Activated naive CD8-positive, alpha-beta T cell (primary cell): Measurements from ENCODE around the gene ACKR3.

Experiments
- H3K27ac Mint-ChIP-seq: one replicate; pipeline ENCODE4 v1.8.0; 2021; ENCODE audit warnings: mixed read lengths
- H3K27me3 Mint-ChIP-seq: one replicate; pipeline ENCODE4 v1.8.0; 2021; ENCODE audit warnings: mixed read lengths
- H3K36me3 Mint-ChIP-seq: one replicate; pipeline ENCODE4 v1.8.0; 2021; ENCODE audit warnings: mixed read lengths
- H3K4me1 Mint-ChIP-seq: one replicate; pipeline ENCODE4 v1.8.0; 2021; ENCODE audit warnings: low read depth, mixed read lengths
- H3K4me3 Mint-ChIP-seq: one replicate; pipeline ENCODE4 v1.8.0; 2021; ENCODE audit warnings: mild to moderate bottlenecking, mixed read lengths
- H3K9me3 Mint-ChIP-seq: one replicate; pipeline ENCODE4 v1.8.0; 2021; ENCODE audit warnings: low read depth, mixed read lengths

The ACKR3 gene

GRCh38 chr2:236628256-236628901 lies 58.8 kb downstream of the ACKR3 start:
- Mint-ChIP-seq H3K9me3 (no peaks in the 10 kb centered on the region), H3K27ac (no peak overlapping the region), H3K36me3 (no peaks in the 10 kb centered on the region), H3K4me1 (no peaks in the 10 kb centered on the region), H3K27me3 (no peaks in the 10 kb centered on the region), H3K4me3 (no peak overlapping the region)

- Mint-ChIP-seq H3K27ac (no peak overlapping the region), H3K27me3 (no peaks in the 10 kb centered on the region), H3K36me3 (no peaks in the 10 kb centered on the region), H3K4me1 (no peaks in the 10 kb centered on the region), H3K9me3 (no peaks in the 10 kb centered on the region), H3K4me3 (no peak overlapping the region)
These were observed 59.5 kb downstream of the ACKR3 start for GRCh38 chr2:236628981-236629605.

- H3K36me3 Mint-ChIP-seq: no peaks in the 10 kb centered on the region
- no peaks in the 10 kb centered on the region for H3K9me3 Mint-ChIP-seq
- no peak overlapping the region for H3K4me3 Mint-ChIP-seq
- no peaks in the 10 kb centered on the region for H3K27me3 Mint-ChIP-seq
- no peaks in the 10 kb centered on the region for H3K4me1 Mint-ChIP-seq
- H3K27ac Mint-ChIP-seq: no peak overlapping the region
These were observed 60.6 kb downstream of the ACKR3 start for GRCh38 chr2:236629961-236630872.

GRCh38 chr2:236631281-236631855 lies 61.7 kb downstream of the ACKR3 start:
- H3K36me3 Mint-ChIP-seq: no peaks in the 10 kb centered on the region
- H3K4me3 Mint-ChIP-seq: no peak overlapping the region
- no peaks in the 10 kb centered on the region for H3K27me3 Mint-ChIP-seq
- H3K27ac Mint-ChIP-seq: no peak overlapping the region
- H3K9me3 Mint-ChIP-seq: no peaks in the 10 kb centered on the region
- H3K4me1 Mint-ChIP-seq: no peaks in the 10 kb centered on the region

GRCh38 chr2:236631856-236632291 lies 62.2 kb downstream of the ACKR3 start:
- H3K36me3 Mint-ChIP-seq: no peaks in the 10 kb centered on the region
- H3K4me3 Mint-ChIP-seq: no peak overlapping the region
- no peaks in the 10 kb centered on the region for H3K27me3 Mint-ChIP-seq
- H3K4me1 Mint-ChIP-seq: no peaks in the 10 kb centered on the region
- no peak overlapping the region for H3K27ac Mint-ChIP-seq
- H3K9me3 Mint-ChIP-seq: no peaks in the 10 kb centered on the region
